Measurements from ENCODE around the gene UGT1A9. TPM values are rescaled to one million over a fixed set of nuclear protein-coding genes. Genes with fewer than 3 reads are reported as not detected.

The UGT1A9 gene
- total RNA-seq, 1 experiment from 2014 or later, result not detected

DNA sequence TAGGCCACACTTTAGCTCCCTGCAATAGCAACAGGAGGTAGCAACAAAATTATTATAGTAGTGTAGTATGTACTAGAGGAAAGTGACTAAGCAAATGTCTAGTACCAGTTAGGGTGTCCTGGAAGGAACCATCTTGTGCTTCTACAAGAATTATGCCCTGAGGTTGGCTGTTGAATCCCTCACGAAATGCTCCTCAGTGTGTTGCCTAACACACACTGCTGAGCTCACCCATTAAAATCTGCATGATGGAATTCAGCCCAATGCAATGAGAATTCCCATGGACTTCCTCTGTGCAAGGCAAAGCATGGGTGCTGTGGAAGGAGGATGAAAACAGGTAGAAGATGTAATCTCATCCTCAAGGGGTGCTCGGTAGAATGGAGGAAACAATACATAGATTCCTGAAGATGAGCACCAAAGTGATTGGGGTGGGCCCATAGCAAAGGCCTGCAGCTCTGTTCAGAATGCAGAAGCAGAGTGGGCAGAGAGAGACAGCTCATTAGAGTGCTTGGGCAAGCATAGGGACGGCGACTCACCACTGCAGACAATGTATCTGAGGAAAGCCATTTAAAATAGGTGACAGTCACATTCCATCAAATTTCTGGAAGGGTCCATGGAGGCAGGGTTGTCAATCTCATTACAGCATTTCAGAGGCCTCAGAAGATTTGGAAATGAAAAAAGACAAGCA is 8.8 kb downstream of the UGT1A9 start:
- POLR2A ChIA-PET, result interaction anchor here (0.7 to 3.8 kb wide), 4 partner anchors 11 to 260 kb away, joined by 3 to 67 read pairs (median 13); partner anchors contain the start of genes UGT1A6 and USP40

DNA sequence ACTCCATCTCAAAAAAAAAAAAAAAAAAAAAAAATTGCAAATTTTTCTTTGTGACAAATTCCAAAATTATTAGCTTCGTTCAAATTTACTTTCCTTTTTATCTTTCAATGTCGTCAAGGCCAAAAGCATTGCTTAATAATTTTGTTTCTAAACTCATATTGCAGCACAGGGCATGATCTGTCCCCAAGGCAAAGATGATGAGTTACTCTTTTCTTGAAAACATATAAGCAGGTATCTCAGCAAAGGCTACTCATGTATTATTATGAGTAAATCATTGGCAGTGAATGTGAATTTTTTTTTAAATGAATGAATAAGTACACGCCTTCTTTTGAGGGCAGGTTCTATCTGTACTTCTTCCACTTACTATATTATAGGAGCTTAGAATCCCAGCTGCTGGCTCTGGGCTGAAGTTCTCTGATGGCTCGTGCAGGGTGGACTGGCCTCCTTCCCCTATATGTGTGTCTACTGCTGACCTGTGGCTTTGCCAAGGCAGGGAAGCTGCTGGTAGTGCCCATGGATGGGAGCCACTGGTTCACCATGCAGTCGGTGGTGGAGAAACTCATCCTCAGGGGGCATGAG is 9.9 kb downstream of the UGT1A9 start, which contains the start of gene UGT1A7:
TSS of gene UGT1A7 (plus strand) at position 381 of the 579 bp plus-strand sequence. CDS start at position 418, 37 bp downstream.
- peak; percentile 30 for DNase-seq (ENCODE audit: unreplicated experiment)
- H3K27ac Mint-ChIP-seq (ENCODE audit: low read depth, unreplicated experiment), result no peak within 1 kb of the TSS
- BruUV-seq (replicated peaks), result no TSS peak

More for the DNA sequence above, 8.8 kb downstream of the UGT1A9 start:
- intact Hi-C loops (cut with micrococcal nuclease), result no loop called here
- CTCF ChIA-PET, result interaction anchor here (1.0 to 1.1 kb wide), 2 partner anchors 25 to 116 kb away, joined by 3 to 4 read pairs; no protein-coding TSS in a partner anchor
- Mint-ChIP-seq H3K9me3 (ENCODE audit: unreplicated experiment) (no peaks in the 10 kb centered on the region), H3K27me3 (ENCODE audit: insufficient read depth, unreplicated experiment) (no peaks in the 10 kb centered on the region), H3K4me3 (ENCODE audit: unreplicated experiment) (no peak overlapping the region), H3K4me1 (ENCODE audit: insufficient read depth, unreplicated experiment) (no peaks in the 10 kb centered on the region), H3K27ac (ENCODE audit: low read depth, unreplicated experiment) (no peak overlapping the region), H3K36me3 (ENCODE audit: insufficient read depth, unreplicated experiment) (no peaks in the 10 kb centered on the region)
- DNase-seq (ENCODE audit: unreplicated experiment), result peak; percentile 9
- no TSS peak for BruUV-seq (replicated peaks)
- TF ChIP-seq, protein P1, sequence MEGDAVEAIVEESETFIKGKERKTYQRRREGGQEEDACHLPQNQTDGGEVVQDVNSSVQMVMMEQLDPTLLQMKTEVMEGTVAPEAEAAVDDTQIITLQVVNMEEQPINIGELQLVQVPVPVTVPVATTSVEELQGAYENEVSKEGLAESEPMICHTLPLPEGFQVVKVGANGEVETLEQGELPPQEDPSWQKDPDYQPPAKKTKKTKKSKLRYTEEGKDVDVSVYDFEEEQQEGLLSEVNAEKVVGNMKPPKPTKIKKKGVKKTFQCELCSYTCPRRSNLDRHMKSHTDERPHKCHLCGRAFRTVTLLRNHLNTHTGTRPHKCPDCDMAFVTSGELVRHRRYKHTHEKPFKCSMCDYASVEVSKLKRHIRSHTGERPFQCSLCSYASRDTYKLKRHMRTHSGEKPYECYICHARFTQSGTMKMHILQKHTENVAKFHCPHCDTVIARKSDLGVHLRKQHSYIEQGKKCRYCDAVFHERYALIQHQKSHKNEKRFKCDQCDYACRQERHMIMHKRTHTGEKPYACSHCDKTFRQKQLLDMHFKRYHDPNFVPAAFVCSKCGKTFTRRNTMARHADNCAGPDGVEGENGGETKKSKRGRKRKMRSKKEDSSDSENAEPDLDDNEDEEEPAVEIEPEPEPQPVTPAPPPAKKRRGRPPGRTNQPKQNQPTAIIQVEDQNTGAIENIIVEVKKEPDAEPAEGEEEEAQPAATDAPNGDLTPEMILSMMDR (IDR thresholded peaks at IDR 0.05; ENCODE audit: unreplicated experiment), result no peak

GRCh38 chr2:233684640-233685039 is 12.9 kb downstream of the UGT1A9 start:
- DNase-seq (ENCODE audit: unreplicated experiment), result no peak
- H3K36me3 Mint-ChIP-seq (ENCODE audit: insufficient read depth, unreplicated experiment), result no peaks in the 10 kb centered on the region
- TF ChIP-seq, protein P1 (IDR thresholded peaks at IDR 0.05; ENCODE audit: unreplicated experiment), result no peak
- POLR2A ChIA-PET, result interaction anchor here (0.6 kb wide), 1 partner anchor 118 kb away, joined by 3 read pairs; the partner anchor contains the start of gene USP40
- no peak overlapping the region for H3K4me3 Mint-ChIP-seq (ENCODE audit: unreplicated experiment)
- peaks cover 8% of the 10 kb centered on the region for H3K4me1 Mint-ChIP-seq (ENCODE audit: insufficient read depth, unreplicated experiment)
- H3K27ac Mint-ChIP-seq (ENCODE audit: low read depth, unreplicated experiment), result no peak overlapping the region
- H3K27me3 Mint-ChIP-seq (ENCODE audit: insufficient read depth, unreplicated experiment), result no peaks in the 10 kb centered on the region
- no TSS peak for BruUV-seq (replicated peaks)
- H3K9me3 Mint-ChIP-seq (ENCODE audit: unreplicated experiment), result no peaks in the 10 kb centered on the region
- intact Hi-C loops (cut with micrococcal nuclease), result no loop called here
- CTCF ChIA-PET, result no interaction called here

More for the DNA sequence above, 9.9 kb downstream of the UGT1A9 start, which contains the start of gene UGT1A7:
- TF ChIP-seq, protein P1 (IDR thresholded peaks at IDR 0.05; ENCODE audit: unreplicated experiment), result no peak
- ChIA-PET POLR2A (interaction anchor here (0.6 to 3.8 kb wide), 8 partner anchors 10 to 896 kb away, joined by 3 to 67 read pairs (median 3); partner anchors contain the start of genes UGT1A6 and USP40), CTCF (interaction anchor here (0.6 kb wide), 1 partner anchor 10 kb away, joined by 3 read pairs; the partner anchor contains the start of gene UGT1A9)
- H3K27me3 Mint-ChIP-seq (ENCODE audit: insufficient read depth, unreplicated experiment), result no peaks in the 10 kb centered on the region
- H3K9me3 Mint-ChIP-seq (ENCODE audit: unreplicated experiment), result no peaks in the 10 kb centered on the region
- no peaks in the 10 kb centered on the region for H3K4me1 Mint-ChIP-seq (ENCODE audit: insufficient read depth, unreplicated experiment)
- intact Hi-C loops (cut with micrococcal nuclease), result no loop called here
- H3K36me3 Mint-ChIP-seq (ENCODE audit: insufficient read depth, unreplicated experiment), result no peaks in the 10 kb centered on the region
- H3K4me3 Mint-ChIP-seq (ENCODE audit: unreplicated experiment), result no peak within 1 kb of the TSS

DNA sequence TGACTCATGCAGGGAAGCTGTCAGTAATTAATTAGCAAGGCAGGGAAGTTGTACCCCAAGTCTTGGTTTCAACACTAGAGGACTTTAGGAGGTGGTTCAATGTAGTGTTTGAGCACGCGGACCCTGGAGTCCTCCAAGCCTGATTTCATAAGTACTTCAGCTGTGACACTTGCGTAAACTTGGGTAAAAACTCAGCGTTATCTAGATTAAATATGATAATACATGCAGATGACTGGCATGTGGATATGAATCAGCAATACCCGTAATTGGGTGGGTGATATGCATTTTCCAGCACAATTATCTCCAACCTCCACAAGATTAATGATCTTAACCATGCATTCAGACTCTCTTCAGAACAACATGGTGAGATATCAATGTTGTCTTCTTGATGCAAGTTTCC is 15.2 kb downstream of the UGT1A9 start:
- Mint-ChIP-seq H3K4me1 (ENCODE audit: insufficient read depth, unreplicated experiment) (peaks cover 27% of the 10 kb centered on the region), H3K4me3 (ENCODE audit: unreplicated experiment) (no peak overlapping the region), H3K27me3 (ENCODE audit: insufficient read depth, unreplicated experiment) (no peaks in the 10 kb centered on the region), H3K9me3 (ENCODE audit: unreplicated experiment) (no peaks in the 10 kb centered on the region), H3K36me3 (ENCODE audit: insufficient read depth, unreplicated experiment) (no peaks in the 10 kb centered on the region), H3K27ac (ENCODE audit: low read depth, unreplicated experiment) (no peak overlapping the region)
- no TSS peak for BruUV-seq (replicated peaks)
- intact Hi-C loops (cut with micrococcal nuclease), result no loop called here
- DNase-seq (ENCODE audit: unreplicated experiment), result no peak
- TF ChIP-seq, protein P1 (IDR thresholded peaks at IDR 0.05; ENCODE audit: unreplicated experiment), result no peak
- POLR2A ChIA-PET, result no interaction called here
- CTCF ChIA-PET, result interaction anchor here (0.6 kb wide), 1 partner anchor 120 kb away, joined by 3 read pairs; no protein-coding TSS in a partner anchor
